Trophoblast cell (in vitro differentiated cells and primary cell): ENCODE measurements around the gene WBP11.

ENCODE experiments used
- DNase-seq, 2 donors: peaks; one replicate each; pipeline ENCODE4 v3.0.0-alpha.2; 2016
- H2AFZ ChIP-seq: 2 replicates; pipeline ENCODE4 v1.6.1; 2013; ENCODE audit warnings: low read length, moderate library complexity, mild to moderate bottlenecking; ENCODE audit not compliant: insufficient read depth, poor library complexity
- H2AK5ac ChIP-seq: 2 replicates; pipeline ENCODE4 v1.6.1; 2013; ENCODE audit warnings: mild to moderate bottlenecking, low read length
- H2BK120ac ChIP-seq: 2 replicates; pipeline ENCODE4 v1.6.1; 2013; ENCODE audit warnings: low read length, mild to moderate bottlenecking, moderate library complexity; ENCODE audit not compliant: insufficient read depth, poor library complexity
- H2BK12ac ChIP-seq: 2 replicates; pipeline ENCODE4 v1.6.1; 2013; ENCODE audit warnings: mild to moderate bottlenecking, low read length, moderate library complexity
- H2BK5ac ChIP-seq: 2 replicates; pipeline ENCODE4 v1.6.1; 2013; ENCODE audit warnings: low read length, low read depth, moderate library complexity, mild to moderate bottlenecking; ENCODE audit not compliant: poor library complexity
- H3K14ac ChIP-seq: 2 replicates; pipeline ENCODE4 v1.6.1; 2013; ENCODE audit warnings: mild to moderate bottlenecking, low read length
- H3K18ac ChIP-seq: 2 replicates; pipeline ENCODE4 v1.6.1; 2013; ENCODE audit warnings: mild to moderate bottlenecking, low read length
- H3K23ac ChIP-seq: 2 replicates; pipeline ENCODE4 v1.6.1; 2013; ENCODE audit warnings: low read length
- H3K27ac ChIP-seq: 2 replicates; pipeline ENCODE4 v1.5.1; 2013; ENCODE audit warnings: low read depth, mild to moderate bottlenecking, inconsistent platforms, low read length, moderate library complexity
- H3K27me3 ChIP-seq: 2 replicates; pipeline ENCODE4 v1.6.1; 2013; ENCODE audit warnings: inconsistent platforms, mild to moderate bottlenecking, low read length, moderate library complexity; ENCODE audit not compliant: insufficient read depth
- H3K36me3 ChIP-seq, 2 experiments: 1 replicate in 1 of 2; 2 replicates in 1 of 2; pipeline ENCODE4 v1.6.1; 2013; ENCODE audit warnings: low read length in 2 of 2, mild to moderate bottlenecking in 2 of 2, moderate library complexity in 1 of 2; ENCODE audit not compliant: insufficient read depth in 2 of 2, control insufficient read depth in 1 of 2
- H3K4ac ChIP-seq: 2 replicates; pipeline ENCODE4 v1.6.1; 2013; ENCODE audit warnings: low read depth, mild to moderate bottlenecking, low read length, moderate library complexity
- H3K4me1 ChIP-seq, 2 experiments: 1 replicate in 1 of 2; 2 replicates in 1 of 2; pipeline ENCODE4 v1.6.1; 2013; ENCODE audit warnings: low read length in 2 of 2, mild to moderate bottlenecking in 2 of 2, moderate library complexity in 1 of 2; ENCODE audit not compliant: insufficient read depth in 2 of 2, control insufficient read depth in 1 of 2
- H3K4me2 ChIP-seq: 2 replicates; pipeline ENCODE4 v1.6.1; 2013; ENCODE audit warnings: inconsistent platforms, mild to moderate bottlenecking, low read length, moderate library complexity
- H3K4me3 ChIP-seq: 2 replicates; pipeline ENCODE4 v1.5.1; 2013; ENCODE audit warnings: mild to moderate bottlenecking, low read depth, low read length, inconsistent platforms
- H3K79me1 ChIP-seq: one replicate; pipeline ENCODE4 v1.6.1; 2013; ENCODE audit warnings: low read length
- H3K79me2 ChIP-seq: 2 replicates; pipeline ENCODE4 v1.6.1; 2013; ENCODE audit warnings: low read length, mild to moderate bottlenecking; ENCODE audit not compliant: control insufficient read depth, insufficient read depth, poor library complexity
- H3K9ac ChIP-seq: 2 replicates; pipeline ENCODE4 v1.6.1; 2013; ENCODE audit warnings: mild to moderate bottlenecking, low read length
- H3K9me3 ChIP-seq: 2 replicates; pipeline ENCODE4 v1.6.1; 2013; ENCODE audit warnings: low read depth, mild to moderate bottlenecking, control low read depth, inconsistent platforms, low read length; ENCODE audit not compliant: insufficient read depth
- H4K12ac ChIP-seq: 2 replicates; pipeline ENCODE4 v1.6.1; 2013; ENCODE audit warnings: low read depth, mild to moderate bottlenecking, low read length, moderate library complexity
- H4K8ac ChIP-seq: 2 replicates; pipeline ENCODE4 v1.6.1; 2013; ENCODE audit warnings: low read depth, mild to moderate bottlenecking, low read length, moderate library complexity
- H4K91ac ChIP-seq: one replicate; pipeline ENCODE4 v1.6.1; 2013; ENCODE audit warnings: low read depth, mild to moderate bottlenecking, low read length, moderate library complexity
- WGBS: extraction: QIAGEN DNeasy Blood & Tissue Kit; methylation state at CpG from one replicate; pipeline ENCODE4 v1.1.7; 2013; ENCODE audit warnings: missing lambda C conversion rate; ENCODE audit not compliant: insufficient read length, insufficient coverage; ENCODE audit errors: extremely low coverage; 5-methylcytosine and 5-hydroxymethylcytosine counted together

The WBP11 gene

GRCh38 chr12:14839262-14839661, 36.0 kb upstream of the WBP11 start:
- H3K23ac ChIP-seq: no peak overlapping the region
- no peak overlapping the region for H3K9ac ChIP-seq
- no peak overlapping the region for H3K14ac ChIP-seq
- DNase-seq: no peak
- H3K27me3 ChIP-seq: no peaks in the 10 kb centered on the region
- no peak overlapping the region for H4K12ac ChIP-seq
- no peak overlapping the region for H3K4me2 ChIP-seq
- H3K18ac ChIP-seq: no peak overlapping the region
- H2BK12ac ChIP-seq: no peak overlapping the region
- H4K91ac ChIP-seq: no peak overlapping the region
- no peak overlapping the region for H3K4ac ChIP-seq
- no peaks in the 10 kb centered on the region for H3K9me3 ChIP-seq
- no peaks in the 10 kb centered on the region for H3K36me3 ChIP-seq
- H4K8ac ChIP-seq: no peak overlapping the region
- peaks cover 19% of the 10 kb centered on the region for H3K79me1 ChIP-seq
- H3K79me2 ChIP-seq: peaks cover 2% of the 10 kb centered on the region
- H2AK5ac ChIP-seq: no peak overlapping the region
- peaks cover 6 to 17% of the 10 kb centered on the region in 2 experiments for H3K4me1 ChIP-seq
- H3K27ac ChIP-seq: no peak overlapping the region
- H2BK5ac ChIP-seq: no peak overlapping the region
- H3K4me3 ChIP-seq: no peak overlapping the region
- no peak overlapping the region for H2BK120ac ChIP-seq
- no peak overlapping the region for H2AFZ ChIP-seq
- WGBS: no CpG with 5 or more reads among the region's 1 CpG

- no peak overlapping the region for H3K4ac ChIP-seq
- peak overlapping the region; percentile 90 for H4K91ac ChIP-seq
- no CpG with 5 or more reads among the region's 7 CpGs for WGBS
- H3K36me3 ChIP-seq: no peaks in the 10 kb centered on the region
- no peak overlapping the region for H3K4me3 ChIP-seq
- H3K9me3 ChIP-seq: no peaks in the 10 kb centered on the region
- no peak overlapping the region for H3K23ac ChIP-seq
- no peak overlapping the region for H4K8ac ChIP-seq
- no peak overlapping the region for H3K14ac ChIP-seq
- no peak overlapping the region for H2AFZ ChIP-seq
- H3K79me2 ChIP-seq: no peaks in the 10 kb centered on the region
- H3K79me1 ChIP-seq: peaks cover 16% of the 10 kb centered on the region
- H2BK5ac ChIP-seq: peak overlapping the region; percentile 72
- H2BK120ac ChIP-seq: peak overlapping the region; percentile 58
- H3K4me2 ChIP-seq: no peak overlapping the region
- DNase-seq: peak; percentile 92 to 97
- H3K27ac ChIP-seq: peak overlapping the region; percentile 68
- no peak overlapping the region for H3K18ac ChIP-seq
- H3K4me1 ChIP-seq: peaks cover 6% of the 10 kb centered on the region in 2 experiments
- no peaks in the 10 kb centered on the region for H3K27me3 ChIP-seq
- H4K12ac ChIP-seq: no peak overlapping the region
- no peak overlapping the region for H2AK5ac ChIP-seq
- H3K9ac ChIP-seq: no peak overlapping the region
- no peak overlapping the region for H2BK12ac ChIP-seq
These were observed 33.3 kb upstream of the WBP11 start for GRCh38 chr12:14836336-14837210.

GRCh38 chr12:14834509-14834908, 31.2 kb upstream of the WBP11 start:
- no peak overlapping the region for H2AFZ ChIP-seq
- H2BK5ac ChIP-seq: no peak overlapping the region
- peaks cover 5 to 6% of the 10 kb centered on the region in 2 experiments for H3K4me1 ChIP-seq
- no peak overlapping the region for H3K4me2 ChIP-seq
- no peak overlapping the region for H4K91ac ChIP-seq
- no peaks in the 10 kb centered on the region for H3K27me3 ChIP-seq
- DNase-seq: no peak
- H3K9ac ChIP-seq: no peak overlapping the region
- H4K8ac ChIP-seq: no peak overlapping the region
- H2AK5ac ChIP-seq: no peak overlapping the region
- no peaks in the 10 kb centered on the region for H3K9me3 ChIP-seq
- no peak overlapping the region for H3K27ac ChIP-seq
- H4K12ac ChIP-seq: no peak overlapping the region
- H3K18ac ChIP-seq: no peak overlapping the region
- no peak overlapping the region for H3K4me3 ChIP-seq
- H3K4ac ChIP-seq: no peak overlapping the region
- no peaks in the 10 kb centered on the region for H3K79me2 ChIP-seq
- no peaks in the 10 kb centered on the region for H3K36me3 ChIP-seq
- peaks cover 16% of the 10 kb centered on the region for H3K79me1 ChIP-seq
- H3K23ac ChIP-seq: no peak overlapping the region
- no peak overlapping the region for H2BK120ac ChIP-seq
- H3K14ac ChIP-seq: no peak overlapping the region
- no peak overlapping the region for H2BK12ac ChIP-seq

DNA sequence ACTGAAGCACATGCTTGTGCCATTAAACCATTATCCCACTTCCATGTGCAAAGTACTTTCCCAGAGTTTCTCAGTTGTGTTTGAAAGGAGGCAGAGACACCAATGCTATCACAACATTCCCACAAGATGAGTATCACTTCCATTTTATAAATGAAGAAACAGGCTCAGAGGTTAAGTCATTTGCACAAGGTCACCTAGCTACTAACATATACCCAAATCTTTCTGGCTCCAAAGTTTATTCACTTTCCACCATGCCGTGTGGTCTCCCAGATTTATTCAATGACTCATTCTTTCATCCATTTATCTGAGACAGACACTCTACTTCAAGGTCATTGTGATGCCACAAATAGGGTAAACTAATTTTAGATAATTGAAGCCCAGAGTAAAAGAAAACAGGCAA, 30.7 kb upstream of the WBP11 start:
- H2AFZ ChIP-seq: no peak overlapping the region
- H2BK120ac ChIP-seq: no peak overlapping the region
- no peak overlapping the region for H4K8ac ChIP-seq
- H3K14ac ChIP-seq: no peak overlapping the region
- H3K9me3 ChIP-seq: no peaks in the 10 kb centered on the region
- H2BK12ac ChIP-seq: no peak overlapping the region
- H3K36me3 ChIP-seq: peaks cover 0 to under 1% of the 10 kb centered on the region in 2 experiments
- H3K4ac ChIP-seq: no peak overlapping the region
- H3K4me1 ChIP-seq: peaks cover 5 to 6% of the 10 kb centered on the region in 2 experiments
- H3K79me1 ChIP-seq: peaks cover 16% of the 10 kb centered on the region
- no peak overlapping the region for H4K12ac ChIP-seq
- no CpG with 5 or more reads among the region's 1 CpG for WGBS
- no peak overlapping the region for H3K9ac ChIP-seq
- no peak overlapping the region for H3K4me2 ChIP-seq
- H3K27ac ChIP-seq: no peak overlapping the region
- no peak overlapping the region for H4K91ac ChIP-seq
- no peak for DNase-seq
- no peak overlapping the region for H3K4me3 ChIP-seq
- no peaks in the 10 kb centered on the region for H3K27me3 ChIP-seq
- H2AK5ac ChIP-seq: no peak overlapping the region
- H3K79me2 ChIP-seq: no peaks in the 10 kb centered on the region
- no peak overlapping the region for H2BK5ac ChIP-seq
- no peak overlapping the region for H3K18ac ChIP-seq
- no peak overlapping the region for H3K23ac ChIP-seq
